Ascending aorta (tissue), 2 donors: Measurements from ENCODE around the gene PRLR. TPM values are rescaled to one million over a fixed set of nuclear protein-coding genes. Genes with fewer than 3 reads are reported as not detected.

Experiments
- DNase-seq, 2 donors: peaks; one replicate each; pipeline ENCODE4 v3.0.0-alpha.2; 2019; ENCODE audit warnings: low spot score in 2 of 2
- H3K27ac ChIP-seq, 2 donors: fragments of 200-600 bp; sonication (generic); one replicate each; pipeline ENCODE4 v1.5.1; 2016 to 2017; ENCODE audit warnings: mild to moderate bottlenecking in 1 of 2
- H3K27me3 ChIP-seq: fragments of 200-600 bp; sonication (generic); one replicate; pipeline ENCODE4 v1.5.1; 2017
- H3K36me3 ChIP-seq, 2 donors: fragments of 200-600 bp; sonication (generic); one replicate each; pipeline ENCODE4 v1.5.1; 2016
- H3K4me1 ChIP-seq, 2 donors: fragments of 200-600 bp; sonication (generic); one replicate each; pipeline ENCODE4 v1.5.1; 2016 to 2017; ENCODE audit warnings: mild to moderate bottlenecking in 1 of 2
- H3K4me3 ChIP-seq, 2 donors: fragments of 200-600 bp; sonication (generic); one replicate each; pipeline ENCODE4 v1.5.1; 2016 to 2017; ENCODE audit warnings: mild to moderate bottlenecking in 1 of 2
- H3K9me3 ChIP-seq, 2 donors: fragments of 200-600 bp; sonication (generic); one replicate each; pipeline ENCODE4 v1.5.1; 2016
- CTCF ChIP-seq, 3 experiments: fragments of 200-600 bp in 2 of 3; fragments of 450-650 bp in 1 of 3; sonication (generic) in 2 of 3; IDR thresholded peaks; one replicate each; pipeline ENCODE4 v1.5.1; 2016 to 2019; ENCODE audit warnings: antibody characterized with exemption in 3 of 3, mild to moderate bottlenecking in 1 of 3, moderate library complexity in 1 of 3
- intact Hi-C: fragments of 100-400 bp; cut with DNase I; formaldehyde crosslinking; loops from one replicate; pipeline ENCODE4 v1.15.1; 2023
- total RNA-seq: library from RNA; depleted of rRNA; stranded (reverse); fragments of >200 nt; gene quantifications from one replicate; pipeline ENCODE4 v1.1.0, GENCODE V29; 2016

Gene PRLR
- total RNA-seq, 1 donor from 2014 or later: 0.43 TPM

GRCh38 chr5:35138232-35138631 lies 92.1 kb downstream of the PRLR start:
- Histone ChIP-seq H3K27ac (no peak overlapping the region), H3K9me3 (no peaks in the 10 kb centered on the region)

GRCh38 chr5:35136386-35136785 lies 93.9 kb downstream of the PRLR start:
- intact Hi-C loops: no loop called here
- H3K9me3 ChIP-seq: no peaks in the 10 kb centered on the region
- H3K27me3 ChIP-seq: no peaks in the 10 kb centered on the region
- no peak overlapping the region for H3K4me3 ChIP-seq
- H3K27ac ChIP-seq: no peak overlapping the region
- no peak for TF ChIP-seq CTCF (IDR thresholded peaks at IDR 0.05)
- no peaks in the 10 kb centered on the region for H3K4me1 ChIP-seq
- DNase-seq: no peak
- H3K36me3 ChIP-seq: no peaks in the 10 kb centered on the region

More at GRCh38 chr5:35138232-35138631, 92.1 kb downstream of the PRLR start:
- no peak for DNase-seq
- no peaks in the 10 kb centered on the region for H3K27me3 ChIP-seq
- intact Hi-C loops: no loop called here
- no peak overlapping the region for H3K4me3 ChIP-seq
- no peak for TF ChIP-seq CTCF (IDR thresholded peaks at IDR 0.05)
- H3K4me1 ChIP-seq: no peaks in the 10 kb centered on the region
- no peaks in the 10 kb centered on the region for H3K36me3 ChIP-seq

GRCh38 chr5:35135239-35135700 lies 95.0 kb downstream of the PRLR start:
- TF ChIP-seq CTCF (IDR thresholded peaks at IDR 0.05): no peak
- Histone ChIP-seq H3K36me3 (no peaks in the 10 kb centered on the region), H3K9me3 (no peaks in the 10 kb centered on the region), H3K27ac (no peak overlapping the region), H3K27me3 (no peaks in the 10 kb centered on the region), H3K4me1 (no peaks in the 10 kb centered on the region), H3K4me3 (no peak overlapping the region)
- no peak for DNase-seq
- intact Hi-C loops: no loop called here

GRCh38 chr5:35134278-35135030 lies 95.8 kb downstream of the PRLR start:
- no peaks in the 10 kb centered on the region for H3K9me3 ChIP-seq
- intact Hi-C loops: no loop called here
- no peak for TF ChIP-seq CTCF (IDR thresholded peaks at IDR 0.05)

GRCh38 chr5:35133186-35133585 lies 97.1 kb downstream of the PRLR start:
- H3K27me3 ChIP-seq: no peaks in the 10 kb centered on the region
- no peak for TF ChIP-seq CTCF (IDR thresholded peaks at IDR 0.05)
- no peak overlapping the region for H3K27ac ChIP-seq
- H3K4me1 ChIP-seq: no peaks in the 10 kb centered on the region
- H3K36me3 ChIP-seq: no peaks in the 10 kb centered on the region
- H3K4me3 ChIP-seq: no peak overlapping the region
- no peaks in the 10 kb centered on the region for H3K9me3 ChIP-seq
- DNase-seq: no peak
- intact Hi-C loops: no loop called here

More at GRCh38 chr5:35134278-35135030, 95.8 kb downstream of the PRLR start:
- no peak overlapping the region for H3K27ac ChIP-seq
- no peaks in the 10 kb centered on the region for H3K27me3 ChIP-seq
- H3K4me3 ChIP-seq: no peak overlapping the region
- no peak for DNase-seq
- no peaks in the 10 kb centered on the region for H3K4me1 ChIP-seq
- H3K36me3 ChIP-seq: no peaks in the 10 kb centered on the region
